HL-60 (cell line): ENCODE results near the gene OSTF1.
A peak's percentile ranks its signal among the peaks of the same experiment; 100 is the strongest.

Experiments
- DNase-seq, 2 experiments: peaks; one replicate each; pipeline ENCODE4 v3.0.0-alpha.2; 2010 to 2020; ENCODE audit warnings: low read depth in 1 of 2, low spot score in 1 of 2
- H3K27ac ChIP-seq: fragments of 250-450 bp; sonication (Bioruptor Pico); replicated peaks from 2 replicates; pipeline ENCODE4 v1.5.1; 2020; ENCODE audit warnings: mild to moderate bottlenecking, moderate library complexity
- H3K27me3 ChIP-seq: fragments of 250-450 bp; sonication (Bioruptor Pico); 2 replicates; pipeline ENCODE4 v1.5.1; 2021; ENCODE audit warnings: mild to moderate bottlenecking, moderate library complexity; ENCODE audit not compliant: insufficient read depth, poor library complexity, severe bottlenecking
- H3K4me3 ChIP-seq: replicated peaks from 2 replicates; pipeline ENCODE4 v1.5.1; 2011; ENCODE audit warnings: mild to moderate bottlenecking, control low read depth, low read length; ENCODE audit not compliant: insufficient read depth
- CTCF ChIP-seq: IDR thresholded peaks from one replicate; pipeline ENCODE4 v1.5.1; 2011; ENCODE audit warnings: low read length, control low read depth, inconsistent platforms; ENCODE audit not compliant: insufficient read depth
- GABPA ChIP-seq: IDR thresholded peaks from 2 replicates; pipeline ENCODE4 v1.6.1; 2012; ENCODE audit warnings: low read depth
- POLR2AphosphoS5 ChIP-seq: IDR thresholded peaks from 2 replicates; pipeline ENCODE4 v1.6.1; 2012; ENCODE audit warnings: low read depth
- REST ChIP-seq: IDR thresholded peaks from 2 replicates; pipeline ENCODE4 v1.6.1; 2012; ENCODE audit warnings: low read depth; ENCODE audit not compliant: insufficient replicate concordance
- SPI1 ChIP-seq: IDR thresholded peaks from 2 replicates; pipeline ENCODE4 v1.6.1; 2012; ENCODE audit warnings: low read depth, mild to moderate bottlenecking, borderline replicate concordance

Gene OSTF1

GRCh38 chr9:75108571-75108970, 20.3 kb downstream of the OSTF1 start:
- no peak for TF ChIP-seq SPI1
- TF ChIP-seq CTCF = no peak
- no peak for TF ChIP-seq GABPA
- TF ChIP-seq POLR2AphosphoS5 = no peak
- TF ChIP-seq REST = no peak
- peak; percentile 5 to 58 for DNase-seq
- Histone ChIP-seq H3K27me3 (no peaks in the 10 kb centered on the region), H3K27ac (no peak overlapping the region), H3K4me3 (no peak overlapping the region)

GRCh38 chr9:75109210-75109839, 21.0 kb downstream of the OSTF1 start:
- no peak for DNase-seq

GRCh38 chr9:75111019-75111622, 22.8 kb downstream of the OSTF1 start:
- Histone ChIP-seq H3K4me3 (no peak overlapping the region), H3K27ac (peak overlapping the region; percentile 53), H3K27me3 (no peaks in the 10 kb centered on the region)
- DNase-seq = peak in 1 of 2 experiments; percentile 29
- no peak for TF ChIP-seq GABPA
- no peak for TF ChIP-seq SPI1
- TF ChIP-seq REST = no peak
- no peak for TF ChIP-seq CTCF
- TF ChIP-seq POLR2AphosphoS5 = no peak

More at GRCh38 chr9:75109210-75109839, 21.0 kb downstream of the OSTF1 start:
- no peak for TF ChIP-seq GABPA
- no peak overlapping the region for H3K4me3 ChIP-seq
- no peaks in the 10 kb centered on the region for H3K27me3 ChIP-seq
- no peak overlapping the region for H3K27ac ChIP-seq

GRCh38 chr9:75112789-75113188, 24.5 kb downstream of the OSTF1 start:
- TF ChIP-seq CTCF = no peak
- TF ChIP-seq REST = no peak
- TF ChIP-seq POLR2AphosphoS5 = no peak
- TF ChIP-seq GABPA = no peak
- no peak for DNase-seq
- Histone ChIP-seq H3K27me3 (no peaks in the 10 kb centered on the region), H3K4me3 (no peak overlapping the region), H3K27ac (no peak overlapping the region; the same call in 1 of the 2 replicates)
